Measurements from ENCODE around the gene DAPK2.
A peak's percentile ranks its signal among the peaks of the same experiment; 100 is the strongest.

DAPK2 gene

GRCh38 chr15:63997715-63998442 is 48.4 kb downstream of the DAPK2 start:
- H3K4me2 ChIP-seq (ENCODE audit: low read length), result peak overlapping the region; percentile 71
- no peaks in the 10 kb centered on the region for H4K20me1 ChIP-seq (ENCODE audit: insufficient read depth, low read length)
- H3K9me3 ChIP-seq (ENCODE audit: insufficient read depth, low read length), result no peaks in the 10 kb centered on the region
- no peak overlapping the region for H3K27ac ChIP-seq (ENCODE audit: low read length)
- no peak overlapping the region; the same call in 1 of the 2 replicates for H3K4me3 ChIP-seq (ENCODE audit: low read length)
- peaks cover 27% of the 10 kb centered on the region for H3K4me1 ChIP-seq (ENCODE audit: low read length)
- no peaks in the 10 kb centered on the region for H3K36me3 ChIP-seq (replicated peaks; ENCODE audit: low read depth, low read length)
- no peaks in the 10 kb centered on the region for H3K79me2 ChIP-seq (ENCODE audit: low read length)
- TF ChIP-seq EZH2phosphoT487 (IDR thresholded peaks at IDR 0.05; ENCODE audit: low read depth), result no peak
- TF ChIP-seq, protein P1, sequence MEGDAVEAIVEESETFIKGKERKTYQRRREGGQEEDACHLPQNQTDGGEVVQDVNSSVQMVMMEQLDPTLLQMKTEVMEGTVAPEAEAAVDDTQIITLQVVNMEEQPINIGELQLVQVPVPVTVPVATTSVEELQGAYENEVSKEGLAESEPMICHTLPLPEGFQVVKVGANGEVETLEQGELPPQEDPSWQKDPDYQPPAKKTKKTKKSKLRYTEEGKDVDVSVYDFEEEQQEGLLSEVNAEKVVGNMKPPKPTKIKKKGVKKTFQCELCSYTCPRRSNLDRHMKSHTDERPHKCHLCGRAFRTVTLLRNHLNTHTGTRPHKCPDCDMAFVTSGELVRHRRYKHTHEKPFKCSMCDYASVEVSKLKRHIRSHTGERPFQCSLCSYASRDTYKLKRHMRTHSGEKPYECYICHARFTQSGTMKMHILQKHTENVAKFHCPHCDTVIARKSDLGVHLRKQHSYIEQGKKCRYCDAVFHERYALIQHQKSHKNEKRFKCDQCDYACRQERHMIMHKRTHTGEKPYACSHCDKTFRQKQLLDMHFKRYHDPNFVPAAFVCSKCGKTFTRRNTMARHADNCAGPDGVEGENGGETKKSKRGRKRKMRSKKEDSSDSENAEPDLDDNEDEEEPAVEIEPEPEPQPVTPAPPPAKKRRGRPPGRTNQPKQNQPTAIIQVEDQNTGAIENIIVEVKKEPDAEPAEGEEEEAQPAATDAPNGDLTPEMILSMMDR (IDR thresholded peaks at IDR 0.05; ENCODE audit: low read depth, low read length), result no peak
- H3K9ac ChIP-seq (ENCODE audit: low read length), result no peak overlapping the region
- H3K27me3 ChIP-seq (ENCODE audit: low read depth, low read length), result no peaks in the 10 kb centered on the region
- no peak overlapping the region for H2AFZ ChIP-seq (ENCODE audit: low read depth, low read length)

- H3K79me2 ChIP-seq (ENCODE audit: low read length), result no peaks in the 10 kb centered on the region
These were observed 49.4 kb downstream of the DAPK2 start for GRCh38 chr15:63996794-63997357.

GRCh38 chr15:63995789-63996188 is 50.5 kb downstream of the DAPK2 start:
- no peak overlapping the region for H3K4me3 ChIP-seq (ENCODE audit: low read length)
- H2AFZ ChIP-seq (ENCODE audit: low read depth, low read length), result no peak overlapping the region
- peaks cover 47% of the 10 kb centered on the region for H3K4me1 ChIP-seq (ENCODE audit: low read length)

More at GRCh38 chr15:63996794-63997357, 49.4 kb downstream of the DAPK2 start:
- Histone ChIP-seq H3K27ac (ENCODE audit: low read length) (no peak overlapping the region), H3K9ac (ENCODE audit: low read length) (no peak overlapping the region), H3K36me3 (replicated peaks; ENCODE audit: low read depth, low read length) (no peaks in the 10 kb centered on the region), H4K20me1 (ENCODE audit: insufficient read depth, low read length) (no peaks in the 10 kb centered on the region), H3K4me2 (ENCODE audit: low read length) (no peak overlapping the region), H2AFZ (ENCODE audit: low read depth, low read length) (no peak overlapping the region), H3K27me3 (ENCODE audit: low read depth, low read length) (no peaks in the 10 kb centered on the region), H3K4me3 (ENCODE audit: low read length) (no peak overlapping the region), H3K4me1 (ENCODE audit: low read length) (peaks cover 36% of the 10 kb centered on the region), H3K9me3 (ENCODE audit: insufficient read depth, low read length) (no peaks in the 10 kb centered on the region)
- TF ChIP-seq, protein P1 (IDR thresholded peaks at IDR 0.05; ENCODE audit: low read depth, low read length), result no peak
- TF ChIP-seq EZH2phosphoT487 (IDR thresholded peaks at IDR 0.05; ENCODE audit: low read depth), result no peak

GRCh38 chr15:63994073-63994600 is 52.1 kb downstream of the DAPK2 start:
- Histone ChIP-seq H3K9ac (ENCODE audit: low read length) (no peak overlapping the region), H3K79me2 (ENCODE audit: low read length) (no peaks in the 10 kb centered on the region), H3K36me3 (replicated peaks; ENCODE audit: low read depth, low read length) (no peaks in the 10 kb centered on the region), H3K9me3 (ENCODE audit: insufficient read depth, low read length) (no peaks in the 10 kb centered on the region), H3K4me1 (ENCODE audit: low read length) (peaks cover 58% of the 10 kb centered on the region), H3K27ac (ENCODE audit: low read length) (no peak overlapping the region), H3K4me2 (ENCODE audit: low read length) (no peak overlapping the region), H3K4me3 (ENCODE audit: low read length) (no peak overlapping the region), H2AFZ (ENCODE audit: low read depth, low read length) (no peak overlapping the region), H4K20me1 (ENCODE audit: insufficient read depth, low read length) (no peaks in the 10 kb centered on the region), H3K27me3 (ENCODE audit: low read depth, low read length) (no peaks in the 10 kb centered on the region)
- no peak for TF ChIP-seq EZH2phosphoT487 (IDR thresholded peaks at IDR 0.05; ENCODE audit: low read depth)
- TF ChIP-seq, protein P1 (IDR thresholded peaks at IDR 0.05; ENCODE audit: low read depth, low read length), result no peak

More at GRCh38 chr15:63995789-63996188, 50.5 kb downstream of the DAPK2 start:
- Histone ChIP-seq H3K36me3 (replicated peaks; ENCODE audit: low read depth, low read length) (no peaks in the 10 kb centered on the region), H3K27me3 (ENCODE audit: low read depth, low read length) (no peaks in the 10 kb centered on the region), H4K20me1 (ENCODE audit: insufficient read depth, low read length) (no peaks in the 10 kb centered on the region), H3K4me2 (ENCODE audit: low read length) (no peak overlapping the region), H3K9ac (ENCODE audit: low read length) (no peak overlapping the region), H3K79me2 (ENCODE audit: low read length) (no peaks in the 10 kb centered on the region), H3K9me3 (ENCODE audit: insufficient read depth, low read length) (no peaks in the 10 kb centered on the region), H3K27ac (ENCODE audit: low read length) (no peak overlapping the region)
- TF ChIP-seq, protein P1 (IDR thresholded peaks at IDR 0.05; ENCODE audit: low read depth, low read length), result no peak
- no peak for TF ChIP-seq EZH2phosphoT487 (IDR thresholded peaks at IDR 0.05; ENCODE audit: low read depth)

Data from OCI-LY3 (cell line).